HG02642 (cell line): Measurements from ENCODE around the gene MARCO.
"Not testable (repeated sequence)": the region's sequence is repeated elsewhere in the genome, so short reads cannot be mapped to it uniquely, and the experiment has no call there.

Source experiments
- ATAC-seq: cut with Tn5 transposase; IDR thresholded peaks from one replicate; pipeline ENCODE4 v1.9.1; 2021; ENCODE audit warnings: mild to moderate bottlenecking; ENCODE audit not compliant: unreplicated experiment, poor library complexity

MARCO gene

DNA sequence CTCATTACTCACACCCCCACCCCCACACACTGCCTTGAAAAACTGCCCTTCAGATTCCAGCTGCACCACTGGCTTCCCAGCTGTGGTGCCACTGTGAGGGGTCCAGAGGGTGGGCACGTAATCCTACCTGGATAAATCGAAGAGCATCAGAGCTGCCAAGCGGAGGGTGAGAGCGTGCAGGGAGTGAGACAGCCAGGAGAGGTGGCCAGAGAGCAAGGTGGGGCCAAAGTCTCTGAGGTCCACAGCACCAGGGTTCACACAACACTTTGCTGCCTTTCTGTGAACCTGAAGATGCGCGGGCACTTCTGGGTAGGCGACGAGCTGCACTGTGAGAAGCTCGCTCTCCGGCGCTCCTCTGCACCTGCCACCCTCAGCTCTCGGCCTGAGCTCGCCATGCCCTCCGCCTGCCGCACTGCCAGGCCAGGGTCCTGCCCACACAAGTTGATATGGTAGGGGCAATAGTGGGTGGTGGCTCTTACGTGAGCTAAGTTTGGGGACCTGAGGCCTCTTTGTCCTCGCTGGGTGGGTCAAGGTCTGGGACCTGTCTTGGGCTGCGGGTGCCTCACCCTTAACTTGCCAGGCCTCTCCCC, 83.9 kb downstream of the MARCO start:
- no peak for ATAC-seq

- ATAC-seq = no peak
Measured at GRCh38 chr2:119026890-119027289, 84.9 kb downstream of the MARCO start.

DNA sequence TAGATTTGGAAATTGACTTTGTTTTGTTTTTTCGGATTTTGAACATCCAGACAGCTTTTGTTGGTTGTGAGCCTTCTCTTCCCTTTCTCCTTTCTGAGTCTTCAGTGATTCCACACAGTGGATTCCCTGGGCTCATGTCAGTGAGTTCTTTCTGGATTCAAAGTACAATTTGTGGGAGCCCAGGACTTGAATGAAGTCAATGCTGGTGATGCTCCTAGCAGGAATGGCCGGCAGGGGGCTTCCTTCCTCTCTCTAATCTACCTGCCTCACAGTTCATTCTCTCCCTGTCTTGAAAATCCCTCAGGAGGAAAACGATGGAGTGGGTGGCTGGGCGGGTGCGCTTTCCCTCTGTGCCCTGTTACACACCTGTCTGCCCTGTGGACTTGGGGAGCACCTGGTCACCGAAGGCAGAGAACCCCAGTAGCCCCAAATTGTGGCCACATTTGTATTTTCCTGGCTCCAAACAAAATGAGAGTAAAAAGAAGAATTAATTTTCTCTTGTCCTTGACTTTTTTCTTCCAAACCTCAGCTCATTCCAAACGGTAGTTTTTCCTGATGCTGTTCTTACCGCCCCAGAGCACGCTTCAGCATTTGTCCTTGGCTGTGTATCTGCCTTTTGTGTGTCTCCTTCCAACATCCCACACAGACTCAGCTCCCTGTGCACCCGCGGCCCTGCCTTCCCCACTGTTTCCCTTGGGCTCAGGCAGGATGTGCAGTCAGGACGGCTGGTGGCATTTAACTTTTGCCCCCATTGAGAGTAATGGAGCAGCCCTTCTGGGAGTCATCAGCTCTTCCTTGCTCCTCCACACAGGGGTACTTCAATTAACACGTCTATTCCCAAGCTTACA, 86.6 kb downstream of the MARCO start:
- no peak for ATAC-seq

GRCh38 chr2:119029297-119029696, 87.3 kb downstream of the MARCO start:
- ATAC-seq = no peak

DNA sequence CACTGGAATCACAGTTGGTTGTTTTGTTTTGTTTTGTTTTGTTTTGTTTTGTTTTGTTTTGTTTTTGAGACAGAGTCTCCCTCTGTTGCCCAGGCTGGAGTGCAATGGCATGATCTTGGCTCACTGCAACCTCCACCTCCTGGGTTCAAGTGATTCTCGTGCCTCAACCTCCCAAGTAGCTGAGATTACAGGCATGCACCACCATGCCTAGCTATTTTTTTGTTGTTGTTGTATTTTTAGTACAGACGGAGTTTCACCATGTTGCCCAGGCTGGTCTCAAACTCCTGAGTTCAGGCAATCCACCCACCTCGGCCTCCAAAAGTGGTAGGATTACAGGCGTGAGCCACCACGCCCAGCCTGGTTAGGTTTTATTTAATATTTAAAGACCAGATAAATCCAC, 95.9 kb downstream of the MARCO start:
- not testable (repeated sequence) for ATAC-seq

DNA sequence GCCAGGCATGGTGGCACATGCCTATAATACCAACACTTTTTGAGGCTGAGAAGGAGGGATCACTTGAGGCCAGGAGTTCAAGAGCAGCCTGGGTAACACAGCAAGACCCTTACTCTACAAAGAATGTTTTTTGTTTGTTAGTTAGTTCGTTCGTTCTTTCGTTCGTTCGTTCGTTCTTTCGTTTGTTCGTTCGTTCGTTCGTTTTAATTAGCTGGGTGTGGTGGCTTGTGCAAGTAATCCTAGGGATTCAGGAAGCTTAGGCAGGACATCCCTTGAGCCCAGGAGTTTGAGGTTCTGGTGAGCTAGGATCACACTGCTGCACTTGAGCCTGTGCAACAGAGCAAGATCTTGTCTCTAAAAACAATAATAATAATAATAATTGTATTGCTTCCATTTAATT, 98.7 kb downstream of the MARCO start:
- ATAC-seq = no peak
